ENCODE results near the gene TTF2.

DNA sequence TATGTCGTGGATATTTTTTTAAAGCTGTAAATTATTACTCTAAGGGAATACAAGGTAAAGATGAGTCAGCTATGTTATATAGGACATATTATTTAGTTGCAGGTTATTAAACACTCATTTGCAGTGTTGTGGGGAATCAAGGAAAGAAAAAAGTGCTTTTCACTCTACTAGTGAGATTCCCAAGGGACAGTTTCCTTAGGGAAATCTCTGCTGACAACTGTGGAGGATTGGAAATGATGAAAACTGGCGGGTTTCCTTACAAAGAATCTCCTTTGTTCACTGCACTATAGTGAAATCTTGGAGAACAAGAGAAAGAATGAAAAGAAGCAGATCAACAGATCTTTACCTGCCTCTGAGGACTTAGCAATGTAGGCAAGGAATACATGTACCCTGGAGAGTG lies 85.9 kb downstream of the TTF2 start:
- TF ChIP-seq, protein P1, sequence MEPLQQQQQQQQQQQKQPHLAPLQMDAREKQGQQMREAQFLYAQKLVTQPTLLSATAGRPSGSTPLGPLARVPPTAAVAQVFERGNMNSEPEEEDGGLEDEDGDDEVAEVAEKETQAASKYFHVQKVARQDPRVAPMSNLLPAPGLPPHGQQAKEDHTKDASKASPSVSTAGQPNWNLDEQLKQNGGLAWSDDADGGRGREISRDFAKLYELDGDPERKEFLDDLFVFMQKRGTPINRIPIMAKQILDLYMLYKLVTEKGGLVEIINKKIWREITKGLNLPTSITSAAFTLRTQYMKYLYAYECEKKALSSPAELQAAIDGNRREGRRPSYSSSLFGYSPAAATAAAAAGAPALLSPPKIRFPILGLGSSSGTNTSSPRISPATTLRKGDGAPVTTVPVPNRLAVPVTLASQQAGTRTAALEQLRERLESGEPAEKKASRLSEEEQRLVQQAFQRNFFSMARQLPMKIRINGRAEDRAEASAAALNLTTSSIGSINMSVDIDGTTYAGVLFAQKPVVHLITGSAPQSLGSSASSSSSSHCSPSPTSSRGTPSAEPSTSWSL (CRISPR knock-in tag; IDR thresholded peaks at IDR 0.05; ENCODE audit: borderline replicate concordance): no peak
- no peak for TF ChIP-seq NFYB (IDR thresholded peaks at IDR 0.05; ENCODE audit: extremely low read depth, insufficient read length)
- no peak for TF ChIP-seq CBFB (CRISPR knock-in tag; IDR thresholded peaks at IDR 0.05)
- TF ChIP-seq, protein P2, sequence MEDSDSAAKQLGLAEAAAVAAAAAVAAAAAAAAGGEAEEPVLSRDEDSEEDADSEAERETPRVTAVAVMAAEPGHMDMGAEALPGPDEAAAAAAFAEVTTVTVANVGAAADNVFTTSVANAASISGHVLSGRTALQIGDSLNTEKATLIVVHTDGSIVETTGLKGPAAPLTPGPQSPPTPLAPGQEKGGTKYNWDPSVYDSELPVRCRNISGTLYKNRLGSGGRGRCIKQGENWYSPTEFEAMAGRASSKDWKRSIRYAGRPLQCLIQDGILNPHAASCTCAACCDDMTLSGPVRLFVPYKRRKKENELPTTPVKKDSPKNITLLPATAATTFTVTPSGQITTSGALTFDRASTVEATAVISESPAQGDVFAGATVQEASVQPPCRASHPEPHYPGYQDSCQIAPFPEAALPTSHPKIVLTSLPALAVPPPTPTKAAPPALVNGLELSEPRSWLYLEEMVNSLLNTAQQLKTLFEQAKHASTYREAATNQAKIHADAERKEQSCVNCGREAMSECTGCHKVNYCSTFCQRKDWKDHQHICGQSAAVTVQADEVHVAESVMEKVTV (CRISPR knock-in tag; IDR thresholded peaks at IDR 0.05): no peak
- TF ChIP-seq EHMT2 (IDR thresholded peaks at IDR 0.05): no peak
- TF ChIP-seq SOX6 (IDR thresholded peaks at IDR 0.05): no peak
- TF ChIP-seq ZNF830 (CRISPR knock-in tag; IDR thresholded peaks at IDR 0.05): no peak
- TF ChIP-seq SLC30A9 (CRISPR knock-in tag; IDR thresholded peaks at IDR 0.05): no peak

Measured in K562 (cell line).